ENCODE data around the gene FOXO1.

FOXO1 gene

DNA sequence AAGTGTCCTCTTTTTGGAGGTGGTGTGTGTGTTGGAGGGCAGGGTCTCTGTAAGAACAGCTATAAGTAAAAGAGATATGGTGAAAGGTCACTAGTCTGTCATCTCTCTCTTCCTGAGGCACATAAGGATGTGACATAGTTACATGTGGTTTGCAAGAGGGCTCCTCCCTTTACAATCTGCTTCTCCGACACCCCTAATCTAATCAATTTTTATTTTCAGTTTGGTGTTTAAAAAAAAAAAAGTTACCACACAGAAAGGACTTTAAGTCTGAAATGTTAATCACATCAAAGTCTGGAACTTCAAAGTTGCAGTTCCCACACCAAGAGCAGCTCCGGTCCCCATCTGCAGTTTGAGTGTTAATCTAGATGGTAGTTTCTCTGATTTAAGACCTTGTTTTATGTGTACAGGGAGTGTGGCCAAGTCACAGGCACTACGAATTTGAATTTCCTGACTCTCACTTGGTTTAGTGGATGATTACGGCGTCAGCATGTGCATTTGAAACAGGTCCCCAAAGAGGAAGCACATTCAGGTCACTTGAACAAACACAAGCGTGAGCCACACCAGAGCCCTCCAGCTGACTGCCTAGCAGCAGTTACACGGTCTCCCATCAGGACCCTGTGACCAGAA, 53.1 kb downstream of the FOXO1 start:
- no peak for TF ChIP-seq ZNF274 (IDR thresholded peaks at IDR 0.05; ENCODE audit: low read depth, low read length)
- TF ChIP-seq SUZ12 (IDR thresholded peaks at IDR 0.05; ENCODE audit: extremely low read depth, insufficient read depth, insufficient read length), result no peak
- TF ChIP-seq YY1 (IDR thresholded peaks at IDR 0.05; ENCODE audit: insufficient read depth, insufficient read length), result no peak
- Histone ChIP-seq H3K4me1 (ENCODE audit: insufficient read depth, insufficient read length) (peaks cover 6% of the 10 kb centered on the region), H3K9me3 (ENCODE audit: insufficient read depth, low read length) (no peaks in the 10 kb centered on the region), H3K27me3 (ENCODE audit: insufficient read depth, insufficient read length) (no peaks in the 10 kb centered on the region), H3K9ac (ENCODE audit: insufficient read length, low read depth) (no peak overlapping the region), H3K4me3 (ENCODE audit: insufficient read length, low read depth) (no peak overlapping the region), H3K36me3 (ENCODE audit: insufficient read depth, insufficient read length, low read length) (no peaks in the 10 kb centered on the region)
- DNase-seq (ENCODE audit: low read depth, low spot score), result no peak

DNA sequence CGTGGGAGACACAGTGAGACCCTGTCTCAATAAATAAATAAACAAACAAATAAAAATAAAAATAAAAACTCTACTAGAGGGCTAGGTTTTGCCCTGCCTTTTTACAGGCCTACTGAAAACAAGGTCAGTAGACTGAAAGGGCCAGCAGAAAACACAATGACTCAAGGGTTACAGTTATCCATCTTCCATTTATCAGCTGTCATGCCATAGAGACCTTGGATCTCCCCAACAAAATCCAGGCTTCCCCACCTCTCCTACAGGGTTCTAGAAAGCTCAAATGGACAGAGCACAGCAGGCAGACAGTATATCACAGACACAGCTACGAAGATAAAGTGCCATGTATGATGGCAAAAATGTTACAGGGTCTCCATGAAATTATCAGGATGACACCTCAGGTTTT, 54.4 kb downstream of the FOXO1 start:
- Histone ChIP-seq H3K9ac (ENCODE audit: insufficient read length, low read depth) (no peak overlapping the region), H3K27me3 (ENCODE audit: insufficient read depth, insufficient read length) (no peaks in the 10 kb centered on the region), H3K9me3 (ENCODE audit: insufficient read depth, low read length) (no peaks in the 10 kb centered on the region), H3K36me3 (ENCODE audit: insufficient read depth, insufficient read length, low read length) (no peaks in the 10 kb centered on the region), H3K4me3 (ENCODE audit: insufficient read length, low read depth) (no peak overlapping the region), H3K4me1 (ENCODE audit: insufficient read depth, insufficient read length) (peaks cover 6% of the 10 kb centered on the region)
- DNase-seq (ENCODE audit: low read depth, low spot score), result no peak
- TF ChIP-seq YY1 (IDR thresholded peaks at IDR 0.05; ENCODE audit: insufficient read depth, insufficient read length) (no peak), SUZ12 (IDR thresholded peaks at IDR 0.05; ENCODE audit: extremely low read depth, insufficient read depth, insufficient read length) (no peak), ZNF274 (IDR thresholded peaks at IDR 0.05; ENCODE audit: low read depth, low read length) (no peak)

DNA sequence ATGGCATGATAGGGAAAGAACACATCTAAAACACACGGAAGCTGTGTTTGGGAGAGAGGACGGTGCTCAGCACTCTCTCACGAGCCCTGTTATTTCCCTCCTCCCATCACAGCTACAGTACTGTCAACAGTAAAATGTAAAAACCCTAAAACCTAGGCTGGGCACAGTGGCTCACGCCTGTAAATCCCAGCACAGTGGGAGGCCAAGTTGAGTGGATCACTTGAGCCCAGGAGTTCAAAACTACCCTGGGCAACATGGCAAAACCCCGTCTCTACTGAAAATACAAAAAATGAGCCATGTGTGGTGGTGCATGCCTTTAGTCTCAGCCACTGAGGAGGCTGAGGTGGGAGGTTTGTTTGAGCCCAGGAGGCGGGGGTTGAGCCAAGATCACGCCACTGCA, 54.8 kb downstream of the FOXO1 start:
- TF ChIP-seq SUZ12 (IDR thresholded peaks at IDR 0.05; ENCODE audit: extremely low read depth, insufficient read depth, insufficient read length), result no peak
- Histone ChIP-seq H3K9me3 (ENCODE audit: insufficient read depth, low read length) (no peaks in the 10 kb centered on the region), H3K27me3 (ENCODE audit: insufficient read depth, insufficient read length) (no peaks in the 10 kb centered on the region), H3K4me3 (ENCODE audit: insufficient read length, low read depth) (no peak overlapping the region), H3K9ac (ENCODE audit: insufficient read length, low read depth) (no peak overlapping the region), H3K4me1 (ENCODE audit: insufficient read depth, insufficient read length) (peaks cover 6% of the 10 kb centered on the region), H3K36me3 (ENCODE audit: insufficient read depth, insufficient read length, low read length) (no peaks in the 10 kb centered on the region)
- no peak for DNase-seq (ENCODE audit: low read depth, low spot score)

DNA sequence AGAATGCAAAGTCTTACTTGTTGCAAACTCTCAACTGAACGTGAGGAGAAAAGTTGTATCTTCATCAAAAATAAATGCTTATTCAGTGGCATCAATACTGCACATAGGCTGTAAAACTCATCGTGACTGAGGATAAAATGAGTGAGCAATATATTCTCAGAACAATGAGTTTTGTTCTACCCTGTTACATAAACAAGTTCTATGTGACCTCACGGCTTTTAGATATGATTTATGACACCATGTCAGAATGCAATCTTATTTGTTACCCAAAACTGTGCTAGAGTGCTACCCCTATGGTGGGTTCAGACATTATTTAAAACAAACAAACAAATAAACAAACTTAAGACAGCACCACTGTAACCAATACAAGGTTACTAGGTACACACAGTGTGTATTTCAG, 55.4 kb downstream of the FOXO1 start:
- no peaks in the 10 kb centered on the region for H3K9me3 ChIP-seq (ENCODE audit: insufficient read depth, low read length)
- no peaks in the 10 kb centered on the region for H3K36me3 ChIP-seq (ENCODE audit: insufficient read depth, insufficient read length, low read length)
- H3K9ac ChIP-seq (ENCODE audit: insufficient read length, low read depth), result no peak overlapping the region
- DNase-seq (ENCODE audit: low read depth, low spot score), result no peak
- no peak overlapping the region for H3K4me3 ChIP-seq (ENCODE audit: insufficient read length, low read depth)
- peaks cover 6% of the 10 kb centered on the region for H3K4me1 ChIP-seq (ENCODE audit: insufficient read depth, insufficient read length)
- no peaks in the 10 kb centered on the region for H3K27me3 ChIP-seq (ENCODE audit: insufficient read depth, insufficient read length)
- TF ChIP-seq SUZ12 (IDR thresholded peaks at IDR 0.05; ENCODE audit: extremely low read depth, insufficient read depth, insufficient read length) (no peak), ZNF274 (IDR thresholded peaks at IDR 0.05; ENCODE audit: low read depth, low read length) (no peak), YY1 (IDR thresholded peaks at IDR 0.05; ENCODE audit: insufficient read depth, insufficient read length) (no peak)

DNA sequence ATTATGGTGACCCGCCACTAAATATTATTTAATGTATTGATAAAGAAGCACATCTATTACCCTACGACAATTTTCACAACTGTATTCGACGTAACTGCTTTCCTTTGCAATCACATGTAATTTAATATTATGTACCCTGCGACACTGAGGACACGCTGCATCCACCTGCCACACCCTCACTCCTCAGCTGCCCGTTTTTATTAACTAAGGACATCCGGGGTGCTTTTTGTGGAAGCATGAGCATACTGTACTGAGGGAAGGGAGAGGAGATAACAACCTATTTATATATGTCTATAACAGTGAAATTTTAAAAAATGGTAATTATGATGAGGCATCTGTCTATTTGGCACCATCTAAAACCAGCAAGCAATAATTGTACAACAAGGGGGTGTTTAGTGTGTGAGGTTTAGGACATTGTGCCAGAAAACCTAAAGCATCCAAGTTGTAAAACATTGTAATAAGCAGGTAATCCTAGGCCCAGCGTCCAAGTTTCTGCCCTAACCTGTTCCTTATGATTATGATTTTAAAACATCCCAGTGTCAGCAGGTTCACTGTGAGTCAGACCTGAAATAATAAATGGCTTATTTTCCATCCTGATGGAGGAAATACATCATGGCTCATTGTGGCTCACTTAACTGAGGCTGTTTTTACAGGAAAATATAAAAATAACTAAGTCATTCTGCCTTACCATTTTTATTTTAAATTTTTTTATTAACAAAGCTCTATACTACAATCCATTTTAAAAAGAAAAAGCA, 56.3 kb downstream of the FOXO1 start:
- Histone ChIP-seq H3K36me3 (ENCODE audit: insufficient read depth, insufficient read length, low read length) (no peaks in the 10 kb centered on the region), H3K4me1 (ENCODE audit: insufficient read depth, insufficient read length) (peaks cover 6% of the 10 kb centered on the region), H3K4me3 (ENCODE audit: insufficient read length, low read depth) (no peak overlapping the region), H3K9ac (ENCODE audit: insufficient read length, low read depth) (no peak overlapping the region), H3K27me3 (ENCODE audit: insufficient read depth, insufficient read length) (no peaks in the 10 kb centered on the region), H3K9me3 (ENCODE audit: insufficient read depth, low read length) (no peaks in the 10 kb centered on the region)
- TF ChIP-seq ZNF274 (IDR thresholded peaks at IDR 0.05; ENCODE audit: low read depth, low read length), result no peak
- TF ChIP-seq YY1 (IDR thresholded peaks at IDR 0.05; ENCODE audit: insufficient read depth, insufficient read length), result no peak
- no peak for TF ChIP-seq SUZ12 (IDR thresholded peaks at IDR 0.05; ENCODE audit: extremely low read depth, insufficient read depth, insufficient read length)
- no peak for DNase-seq (ENCODE audit: low read depth, low spot score)

DNA sequence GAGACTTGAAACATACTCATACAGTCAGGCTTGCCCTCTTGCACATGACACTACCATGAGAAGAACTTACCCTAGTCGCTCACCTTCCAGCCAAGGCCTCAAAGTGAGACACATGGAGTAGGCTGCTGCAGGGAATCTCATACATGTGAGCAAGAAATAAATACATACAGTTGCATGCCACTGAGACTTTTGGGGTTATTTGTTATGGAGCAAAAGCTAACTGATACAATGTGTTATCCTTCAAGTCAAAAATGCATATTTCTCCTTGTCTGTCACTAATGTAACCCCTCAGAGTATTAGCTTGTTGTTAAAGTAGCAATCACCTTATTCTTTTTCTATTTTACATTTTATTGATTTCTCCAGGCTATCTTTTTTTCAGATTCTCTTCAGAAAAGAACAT, 58.1 kb downstream of the FOXO1 start:
- Histone ChIP-seq H3K4me1 (ENCODE audit: insufficient read depth, insufficient read length) (peaks cover under 1% of the 10 kb centered on the region), H3K4me3 (ENCODE audit: insufficient read length, low read depth) (no peak overlapping the region), H3K27me3 (ENCODE audit: insufficient read depth, insufficient read length) (no peaks in the 10 kb centered on the region), H3K36me3 (ENCODE audit: insufficient read depth, insufficient read length, low read length) (no peaks in the 10 kb centered on the region), H3K9ac (ENCODE audit: insufficient read length, low read depth) (no peak overlapping the region), H3K9me3 (ENCODE audit: insufficient read depth, low read length) (no peaks in the 10 kb centered on the region)
- DNase-seq (ENCODE audit: low read depth, low spot score), result no peak
- TF ChIP-seq YY1 (IDR thresholded peaks at IDR 0.05; ENCODE audit: insufficient read depth, insufficient read length) (no peak), SUZ12 (IDR thresholded peaks at IDR 0.05; ENCODE audit: extremely low read depth, insufficient read depth, insufficient read length) (no peak), ZNF274 (IDR thresholded peaks at IDR 0.05; ENCODE audit: low read depth, low read length) (no peak)

DNA sequence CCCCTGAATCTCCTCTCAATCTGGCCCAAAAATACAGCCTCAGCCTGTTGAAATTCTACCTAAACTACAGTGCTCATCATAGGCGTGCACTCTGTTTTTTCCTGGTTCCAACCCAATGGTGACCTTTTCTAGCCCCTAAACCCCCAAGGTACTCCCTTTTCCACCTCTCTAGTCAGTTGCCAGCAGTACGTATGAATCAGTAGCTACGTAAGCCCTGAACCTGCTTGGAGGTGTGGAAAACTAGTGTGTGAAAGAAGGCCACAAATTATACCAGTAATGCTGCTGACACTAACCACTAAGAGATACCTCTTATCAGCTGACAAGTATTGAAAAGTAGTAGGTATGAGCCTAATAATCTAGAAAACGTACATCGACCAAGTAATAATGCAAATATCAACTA, 60.9 kb downstream of the FOXO1 start:
- Histone ChIP-seq H3K9me3 (ENCODE audit: insufficient read depth, low read length) (no peaks in the 10 kb centered on the region), H3K36me3 (ENCODE audit: insufficient read depth, insufficient read length, low read length) (no peaks in the 10 kb centered on the region), H3K4me3 (ENCODE audit: insufficient read length, low read depth) (no peak overlapping the region), H3K4me1 (ENCODE audit: insufficient read depth, insufficient read length) (no peaks in the 10 kb centered on the region), H3K27me3 (ENCODE audit: insufficient read depth, insufficient read length) (no peaks in the 10 kb centered on the region), H3K9ac (ENCODE audit: insufficient read length, low read depth) (no peak overlapping the region)
- TF ChIP-seq SUZ12 (IDR thresholded peaks at IDR 0.05; ENCODE audit: extremely low read depth, insufficient read depth, insufficient read length) (no peak), ZNF274 (IDR thresholded peaks at IDR 0.05; ENCODE audit: low read depth, low read length) (no peak), YY1 (IDR thresholded peaks at IDR 0.05; ENCODE audit: insufficient read depth, insufficient read length) (no peak)
- DNase-seq (ENCODE audit: low read depth, low spot score), result no peak
